GM23338 (cell line): ENCODE data around the gene JMJD1C. TPM values are rescaled to one million over a fixed set of nuclear protein-coding genes. Genes with fewer than 3 reads are reported as not detected.

ENCODE experiments used
- ATAC-seq: fragments of 200-7000 bp; cut with Tn5 transposase; 3 replicates; pipeline ENCODE4 v1.9.1; 2020
- DNase-seq: peaks from one replicate; pipeline ENCODE4 v3.0.0-alpha.2; 2015; ENCODE audit warnings: low spot score
- H2AFZ ChIP-seq: fragments of 200-600 bp; sonication (generic); 2 replicates; pipeline ENCODE4 v1.8.0; 2016; ENCODE audit warnings: antibody characterized with exemption, mild to moderate bottlenecking, moderate library complexity
- H3F3A ChIP-seq: fragments of 200-600 bp; sonication (generic); replicated peaks from 2 replicates; pipeline ENCODE4 v1.8.0; 2017; ENCODE audit warnings: antibody characterized with exemption, mixed run types, low read depth
- H3K27ac ChIP-seq: fragments of 200-600 bp; sonication (generic); 2 replicates; pipeline ENCODE4 v1.6.1; 2016; ENCODE audit warnings: low read depth
- H3K27me3 ChIP-seq: fragments of 200-600 bp; sonication (generic); 2 replicates; pipeline ENCODE4 v1.8.0; 2016; ENCODE audit warnings: mild to moderate bottlenecking, mixed run types, moderate library complexity; ENCODE audit not compliant: insufficient read depth
- H3K36me3 ChIP-seq: fragments of 200-600 bp; sonication (generic); 2 replicates; pipeline ENCODE4 v1.8.0; 2016; ENCODE audit warnings: mild to moderate bottlenecking; ENCODE audit not compliant: insufficient read depth
- H3K4me1 ChIP-seq: fragments of 200-600 bp; sonication (generic); 2 replicates; pipeline ENCODE4 v1.8.0; 2016; ENCODE audit warnings: mild to moderate bottlenecking, moderate library complexity; ENCODE audit not compliant: insufficient read depth
- H3K4me2 ChIP-seq: fragments of 200-600 bp; sonication (generic); 2 replicates; pipeline ENCODE4 v1.7.1; 2017; ENCODE audit warnings: mixed run types
- H3K4me3 ChIP-seq: fragments of 200-600 bp; sonication (generic); 2 replicates; pipeline ENCODE4 v1.6.1; 2016; ENCODE audit warnings: mixed run types
- H3K79me2 ChIP-seq: fragments of 200-600 bp; sonication (generic); replicated peaks from 2 replicates; pipeline ENCODE4 v1.8.0; 2017; ENCODE audit warnings: mild to moderate bottlenecking; ENCODE audit not compliant: insufficient read depth
- H3K9me2 ChIP-seq: fragments of 200-600 bp; sonication (generic); 2 replicates; pipeline ENCODE4 v1.8.0; 2017; ENCODE audit not compliant: insufficient read depth
- H4K20me1 ChIP-seq: fragments of 200-600 bp; sonication (generic); replicated peaks from 2 replicates; pipeline ENCODE4 v1.8.0; 2017; ENCODE audit warnings: mild to moderate bottlenecking; ENCODE audit not compliant: insufficient read depth
- H3K27ac Mint-ChIP-seq: 2 replicates; pipeline ENCODE4 v1.8.0; 2020; ENCODE audit warnings: inconsistent platforms, mild to moderate bottlenecking, moderate library complexity, mixed read lengths
- H3K27me3 Mint-ChIP-seq: 3 replicates; pipeline ENCODE4 v1.8.0; 2022; ENCODE audit warnings: low read depth, mild to moderate bottlenecking, moderate library complexity, mixed read lengths, inconsistent platforms; ENCODE audit not compliant: insufficient read depth, poor library complexity
- H3K36me3 Mint-ChIP-seq: 3 replicates; pipeline ENCODE4 v1.8.0; 2021; ENCODE audit warnings: low read depth, mild to moderate bottlenecking, inconsistent platforms, moderate library complexity, mixed read lengths
- H3K4me1 Mint-ChIP-seq: 3 replicates; pipeline ENCODE4 v1.8.0; 2020; ENCODE audit warnings: mild to moderate bottlenecking, inconsistent platforms, mixed read lengths
- H3K4me3 Mint-ChIP-seq: 3 replicates; pipeline ENCODE4 v1.8.0; 2021; ENCODE audit warnings: moderate library complexity, mild to moderate bottlenecking, inconsistent platforms, mixed read lengths
- H3K9me3 Mint-ChIP-seq: 3 replicates; pipeline ENCODE4 v1.8.0; 2020; ENCODE audit warnings: moderate library complexity, mild to moderate bottlenecking, inconsistent platforms, mixed read lengths
- CREB1 ChIP-seq: fragments of 250-450 bp; sonication (Bioruptor Pico); IDR thresholded peaks from 2 replicates; pipeline ENCODE4 v1.5.0; 2020; ENCODE audit warnings: low read depth, mild to moderate bottlenecking, moderate library complexity
- JUNB ChIP-seq: IDR thresholded peaks from one replicate; pipeline ENCODE4 v1.6.1; 2016; ENCODE audit warnings: antibody characterized with exemption; ENCODE audit not compliant: unreplicated experiment
- NANOG ChIP-seq: IDR thresholded peaks from 2 replicates; pipeline ENCODE4 v1.6.1; 2016; ENCODE audit warnings: antibody characterized with exemption, borderline replicate concordance
- POLR2AphosphoS5 ChIP-seq: IDR thresholded peaks from 2 replicates; pipeline ENCODE4 v1.6.1; 2016; ENCODE audit warnings: antibody characterized with exemption, low read depth
- STAT1 ChIP-seq: IDR thresholded peaks from one replicate; pipeline ENCODE4 v1.6.1; 2016; ENCODE audit warnings: antibody characterized with exemption; ENCODE audit not compliant: unreplicated experiment
- ZNF114 ChIP-seq: fragments of 250-450 bp; sonication (Bioruptor Pico); IDR thresholded peaks from 2 replicates; pipeline ENCODE4 v1.5.0; 2020; ENCODE audit warnings: mild to moderate bottlenecking, moderate library complexity
- ZNF331 ChIP-seq: fragments of 250-450 bp; sonication (Bioruptor Pico); IDR thresholded peaks from 2 replicates; pipeline ENCODE4 v1.5.0; 2020; ENCODE audit warnings: low read depth, mild to moderate bottlenecking, moderate library complexity
- polyA plus RNA-seq: library from polyadenylated mRNA; unstranded; fragments of >200 nt; fragmentation: Nextera tagmentation; extraction: Ambion mirVana; gene quantifications from 2 replicates; pipeline ENCODE4 v1.2.1, GENCODE V29; 2016
- total RNA-seq: library from RNA; depleted of rRNA; stranded (reverse); fragments of >200 nt; shearing (Covaris generic); gene quantifications from 2 replicates; pipeline ENCODE4 v1.2.3, GENCODE V29; 2014
- TF ChIP-seq, protein P1 (sequence below): fragments of 250-450 bp; sonication (Bioruptor Pico); IDR thresholded peaks from 2 replicates; pipeline ENCODE4 v1.5.0; 2020; ENCODE audit warnings: mild to moderate bottlenecking, moderate library complexity
- TF ChIP-seq, protein P2 (sequence below): IDR thresholded peaks from 2 replicates; pipeline ENCODE4 v1.6.1; 2016; ENCODE audit warnings: antibody characterized with exemption
- TF ChIP-seq, protein P3 (sequence below), 2 experiments: fragments of 200-600 bp in 1 of 2; sonication (generic) in 1 of 2; conservative IDR thresholded peaks; 2 replicates each; pipeline versions ENCODE4 v1.5.1 to v1.6.1; 2016 to 2017; ENCODE audit warnings: antibody characterized with exemption in 2 of 2, low read depth in 2 of 2, mild to moderate bottlenecking in 2 of 2, moderate library complexity in 1 of 2
- TF ChIP-seq, protein P4 (sequence below): IDR thresholded peaks from one replicate; pipeline ENCODE4 v1.6.1; 2018; ENCODE audit warnings: antibody characterized with exemption; ENCODE audit not compliant: unreplicated experiment

JMJD1C gene
- total and polyA plus RNA-seq, 2 experiments from 2014 or later = 333 to 435 TPM

GRCh38 chr10:63171926-63172325 lies 293.9 kb downstream of the JMJD1C start (continued):
- TF ChIP-seq, protein P1, sequence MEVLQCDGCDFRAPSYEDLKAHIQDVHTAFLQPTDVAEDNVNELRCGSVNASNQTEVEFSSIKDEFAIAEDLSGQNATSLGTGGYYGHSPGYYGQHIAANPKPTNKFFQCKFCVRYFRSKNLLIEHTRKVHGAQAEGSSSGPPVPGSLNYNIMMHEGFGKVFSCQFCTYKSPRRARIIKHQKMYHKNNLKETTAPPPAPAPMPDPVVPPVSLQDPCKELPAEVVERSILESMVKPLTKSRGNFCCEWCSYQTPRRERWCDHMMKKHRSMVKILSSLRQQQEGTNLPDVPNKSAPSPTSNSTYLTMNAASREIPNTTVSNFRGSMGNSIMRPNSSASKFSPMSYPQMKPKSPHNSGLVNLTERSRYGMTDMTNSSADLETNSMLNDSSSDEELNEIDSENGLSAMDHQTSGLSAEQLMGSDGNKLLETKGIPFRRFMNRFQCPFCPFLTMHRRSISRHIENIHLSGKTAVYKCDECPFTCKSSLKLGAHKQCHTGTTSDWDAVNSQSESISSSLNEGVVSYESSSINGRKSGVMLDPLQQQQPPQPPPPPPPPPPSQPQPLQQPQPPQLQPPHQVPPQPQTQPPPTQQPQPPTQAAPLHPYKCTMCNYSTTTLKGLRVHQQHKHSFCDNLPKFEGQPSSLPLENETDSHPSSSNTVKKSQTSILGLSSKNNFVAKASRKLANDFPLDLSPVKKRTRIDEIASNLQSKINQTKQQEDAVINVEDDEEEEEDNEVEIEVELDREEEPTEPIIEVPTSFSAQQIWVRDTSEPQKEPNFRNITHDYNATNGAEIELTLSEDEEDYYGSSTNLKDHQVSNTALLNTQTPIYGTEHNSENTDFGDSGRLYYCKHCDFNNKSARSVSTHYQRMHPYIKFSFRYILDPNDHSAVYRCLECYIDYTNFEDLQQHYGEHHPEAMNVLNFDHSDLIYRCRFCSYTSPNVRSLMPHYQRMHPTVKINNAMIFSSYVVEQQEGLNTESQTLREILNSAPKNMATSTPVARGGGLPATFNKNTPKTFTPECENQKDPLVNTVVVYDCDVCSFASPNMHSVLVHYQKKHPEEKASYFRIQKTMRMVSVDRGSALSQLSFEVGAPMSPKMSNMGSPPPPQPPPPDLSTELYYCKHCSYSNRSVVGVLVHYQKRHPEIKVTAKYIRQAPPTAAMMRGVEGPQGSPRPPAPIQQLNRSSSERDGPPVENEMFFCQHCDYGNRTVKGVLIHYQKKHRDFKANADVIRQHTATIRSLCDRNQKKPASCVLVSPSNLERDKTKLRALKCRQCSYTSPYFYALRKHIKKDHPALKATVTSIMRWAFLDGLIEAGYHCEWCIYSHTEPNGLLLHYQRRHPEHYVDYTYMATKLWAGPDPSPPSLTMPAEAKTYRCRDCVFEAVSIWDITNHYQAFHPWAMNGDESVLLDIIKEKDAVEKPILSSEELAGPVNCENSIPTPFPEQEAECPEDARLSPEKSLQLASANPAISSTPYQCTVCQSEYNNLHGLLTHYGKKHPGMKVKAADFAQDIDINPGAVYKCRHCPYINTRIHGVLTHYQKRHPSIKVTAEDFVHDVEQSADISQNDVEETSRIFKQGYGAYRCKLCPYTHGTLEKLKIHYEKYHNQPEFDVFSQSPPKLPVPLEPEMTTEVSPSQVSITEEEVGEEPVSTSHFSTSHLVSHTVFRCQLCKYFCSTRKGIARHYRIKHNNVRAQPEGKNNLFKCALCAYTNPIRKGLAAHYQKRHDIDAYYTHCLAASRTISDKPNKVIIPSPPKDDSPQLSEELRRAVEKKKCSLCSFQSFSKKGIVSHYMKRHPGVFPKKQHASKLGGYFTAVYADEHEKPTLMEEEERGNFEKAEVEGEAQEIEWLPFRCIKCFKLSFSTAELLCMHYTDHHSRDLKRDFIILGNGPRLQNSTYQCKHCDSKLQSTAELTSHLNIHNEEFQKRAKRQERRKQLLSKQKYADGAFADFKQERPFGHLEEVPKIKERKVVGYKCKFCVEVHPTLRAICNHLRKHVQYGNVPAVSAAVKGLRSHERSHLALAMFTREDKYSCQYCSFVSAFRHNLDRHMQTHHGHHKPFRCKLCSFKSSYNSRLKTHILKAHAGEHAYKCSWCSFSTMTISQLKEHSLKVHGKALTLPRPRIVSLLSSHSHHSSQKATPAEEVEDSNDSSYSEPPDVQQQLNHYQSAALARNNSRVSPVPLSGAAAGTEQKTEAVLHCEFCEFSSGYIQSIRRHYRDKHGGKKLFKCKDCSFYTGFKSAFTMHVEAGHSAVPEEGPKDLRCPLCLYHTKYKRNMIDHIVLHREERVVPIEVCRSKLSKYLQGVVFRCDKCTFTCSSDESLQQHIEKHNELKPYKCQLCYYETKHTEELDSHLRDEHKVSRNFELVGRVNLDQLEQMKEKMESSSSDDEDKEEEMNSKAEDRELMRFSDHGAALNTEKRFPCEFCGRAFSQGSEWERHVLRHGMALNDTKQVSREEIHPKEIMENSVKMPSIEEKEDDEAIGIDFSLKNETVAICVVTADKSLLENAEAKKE = no peak
- TF ChIP-seq NANOG = no peak
- TF ChIP-seq, protein P2, sequence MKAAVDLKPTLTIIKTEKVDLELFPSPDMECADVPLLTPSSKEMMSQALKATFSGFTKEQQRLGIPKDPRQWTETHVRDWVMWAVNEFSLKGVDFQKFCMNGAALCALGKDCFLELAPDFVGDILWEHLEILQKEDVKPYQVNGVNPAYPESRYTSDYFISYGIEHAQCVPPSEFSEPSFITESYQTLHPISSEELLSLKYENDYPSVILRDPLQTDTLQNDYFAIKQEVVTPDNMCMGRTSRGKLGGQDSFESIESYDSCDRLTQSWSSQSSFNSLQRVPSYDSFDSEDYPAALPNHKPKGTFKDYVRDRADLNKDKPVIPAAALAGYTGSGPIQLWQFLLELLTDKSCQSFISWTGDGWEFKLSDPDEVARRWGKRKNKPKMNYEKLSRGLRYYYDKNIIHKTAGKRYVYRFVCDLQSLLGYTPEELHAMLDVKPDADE = no peak
- TF ChIP-seq JUNB = no peak
- no peak for TF ChIP-seq POLR2AphosphoS5
- TF ChIP-seq CREB1 = no peak

DNA sequence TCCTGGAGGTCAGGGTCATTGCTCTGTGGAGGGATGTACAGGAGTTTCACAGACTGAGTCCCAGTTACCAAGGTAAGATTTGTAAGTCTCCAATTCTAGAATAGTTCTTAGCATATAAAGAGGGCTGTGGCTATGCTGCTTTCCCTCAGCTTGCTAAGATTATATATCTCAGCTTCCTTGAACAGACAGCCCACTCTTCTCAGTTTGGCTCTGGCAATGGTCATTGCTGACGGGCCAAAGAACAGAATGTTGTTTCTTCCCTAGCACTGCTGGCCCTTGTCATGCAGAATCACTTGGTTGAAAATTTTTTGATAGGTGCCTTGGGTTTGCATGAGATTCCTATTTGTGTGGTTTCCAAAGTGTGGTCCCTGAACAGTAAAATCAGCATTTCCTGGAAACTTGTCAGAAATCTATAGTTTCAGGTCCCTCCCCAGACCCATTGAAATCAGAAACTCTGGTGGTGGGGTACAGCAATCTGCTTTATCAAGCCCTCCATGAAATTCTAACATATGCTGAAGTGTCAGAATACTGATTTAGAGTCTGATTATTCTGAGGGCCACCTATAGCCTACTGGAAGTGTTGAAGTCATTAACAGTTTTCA lies 294.4 kb downstream of the JMJD1C start:
- H3F3A ChIP-seq = no peaks in the 10 kb centered on the region; the same call in 1 of the 2 replicates
- H2AFZ ChIP-seq = no peak overlapping the region
- no peaks in the 10 kb centered on the region for H3K4me1 ChIP-seq
- H3K27me3 ChIP-seq = no peaks in the 10 kb centered on the region
- no peaks in the 10 kb centered on the region for H3K9me3 Mint-ChIP-seq
- H3K4me3 Mint-ChIP-seq = no peak overlapping the region
- H3K27ac ChIP-seq = no peak overlapping the region; the same call in 1 of the 2 replicates
- H3K4me3 ChIP-seq = no peak overlapping the region
- ATAC-seq = no peak
- DNase-seq = no peak
- H3K36me3 Mint-ChIP-seq = peaks cover 63% of the 10 kb centered on the region
- H3K9me2 ChIP-seq = no peaks in the 10 kb centered on the region
- H3K4me2 ChIP-seq = no peak overlapping the region
- H3K27me3 Mint-ChIP-seq = peaks cover 6% of the 10 kb centered on the region
- no peak overlapping the region for H3K27ac Mint-ChIP-seq
- H4K20me1 ChIP-seq = no peaks in the 10 kb centered on the region
- peaks cover 55% of the 10 kb centered on the region for H3K36me3 ChIP-seq
- peaks cover 11% of the 10 kb centered on the region for H3K4me1 Mint-ChIP-seq
- H3K79me2 ChIP-seq = peaks cover 13% of the 10 kb centered on the region; the same call in 1 of the 2 replicates
- TF ChIP-seq STAT1 = no peak
- TF ChIP-seq NANOG = no peak
- TF ChIP-seq, protein P3, sequence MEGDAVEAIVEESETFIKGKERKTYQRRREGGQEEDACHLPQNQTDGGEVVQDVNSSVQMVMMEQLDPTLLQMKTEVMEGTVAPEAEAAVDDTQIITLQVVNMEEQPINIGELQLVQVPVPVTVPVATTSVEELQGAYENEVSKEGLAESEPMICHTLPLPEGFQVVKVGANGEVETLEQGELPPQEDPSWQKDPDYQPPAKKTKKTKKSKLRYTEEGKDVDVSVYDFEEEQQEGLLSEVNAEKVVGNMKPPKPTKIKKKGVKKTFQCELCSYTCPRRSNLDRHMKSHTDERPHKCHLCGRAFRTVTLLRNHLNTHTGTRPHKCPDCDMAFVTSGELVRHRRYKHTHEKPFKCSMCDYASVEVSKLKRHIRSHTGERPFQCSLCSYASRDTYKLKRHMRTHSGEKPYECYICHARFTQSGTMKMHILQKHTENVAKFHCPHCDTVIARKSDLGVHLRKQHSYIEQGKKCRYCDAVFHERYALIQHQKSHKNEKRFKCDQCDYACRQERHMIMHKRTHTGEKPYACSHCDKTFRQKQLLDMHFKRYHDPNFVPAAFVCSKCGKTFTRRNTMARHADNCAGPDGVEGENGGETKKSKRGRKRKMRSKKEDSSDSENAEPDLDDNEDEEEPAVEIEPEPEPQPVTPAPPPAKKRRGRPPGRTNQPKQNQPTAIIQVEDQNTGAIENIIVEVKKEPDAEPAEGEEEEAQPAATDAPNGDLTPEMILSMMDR (conservative IDR thresholded peaks at IDR 0.05; ENCODE audit: low read depth in 2 of 2) = no peak
- TF ChIP-seq, protein P2 = no peak
- no peak for TF ChIP-seq ZNF114
- no peak for TF ChIP-seq ZNF331 (CRISPR knock-in tag)
- TF ChIP-seq, protein P4, sequence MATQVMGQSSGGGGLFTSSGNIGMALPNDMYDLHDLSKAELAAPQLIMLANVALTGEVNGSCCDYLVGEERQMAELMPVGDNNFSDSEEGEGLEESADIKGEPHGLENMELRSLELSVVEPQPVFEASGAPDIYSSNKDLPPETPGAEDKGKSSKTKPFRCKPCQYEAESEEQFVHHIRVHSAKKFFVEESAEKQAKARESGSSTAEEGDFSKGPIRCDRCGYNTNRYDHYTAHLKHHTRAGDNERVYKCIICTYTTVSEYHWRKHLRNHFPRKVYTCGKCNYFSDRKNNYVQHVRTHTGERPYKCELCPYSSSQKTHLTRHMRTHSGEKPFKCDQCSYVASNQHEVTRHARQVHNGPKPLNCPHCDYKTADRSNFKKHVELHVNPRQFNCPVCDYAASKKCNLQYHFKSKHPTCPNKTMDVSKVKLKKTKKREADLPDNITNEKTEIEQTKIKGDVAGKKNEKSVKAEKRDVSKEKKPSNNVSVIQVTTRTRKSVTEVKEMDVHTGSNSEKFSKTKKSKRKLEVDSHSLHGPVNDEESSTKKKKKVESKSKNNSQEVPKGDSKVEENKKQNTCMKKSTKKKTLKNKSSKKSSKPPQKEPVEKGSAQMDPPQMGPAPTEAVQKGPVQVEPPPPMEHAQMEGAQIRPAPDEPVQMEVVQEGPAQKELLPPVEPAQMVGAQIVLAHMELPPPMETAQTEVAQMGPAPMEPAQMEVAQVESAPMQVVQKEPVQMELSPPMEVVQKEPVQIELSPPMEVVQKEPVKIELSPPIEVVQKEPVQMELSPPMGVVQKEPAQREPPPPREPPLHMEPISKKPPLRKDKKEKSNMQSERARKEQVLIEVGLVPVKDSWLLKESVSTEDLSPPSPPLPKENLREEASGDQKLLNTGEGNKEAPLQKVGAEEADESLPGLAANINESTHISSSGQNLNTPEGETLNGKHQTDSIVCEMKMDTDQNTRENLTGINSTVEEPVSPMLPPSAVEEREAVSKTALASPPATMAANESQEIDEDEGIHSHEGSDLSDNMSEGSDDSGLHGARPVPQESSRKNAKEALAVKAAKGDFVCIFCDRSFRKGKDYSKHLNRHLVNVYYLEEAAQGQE = no peak
- no peak for TF ChIP-seq CREB1
